H1 (cell line): ENCODE measurements around the gene NELFE. TPM values are rescaled to one million over a fixed set of nuclear protein-coding genes. Genes with fewer than 3 reads are reported as not detected.
"Not testable (repeated sequence)": the region's sequence is repeated elsewhere in the genome, so short reads cannot be mapped to it uniquely, and the experiment has no call there.

Experiments
- CTCF ChIA-PET: fragments of 300-600 bp; sonication (Branson Sonifier 250); formaldehyde crosslinking; loops from one replicate; lab custom pipeline; 2021; ENCODE audit not compliant: partially characterized antibody; lab: Charles Lee
- POLR2A ChIA-PET: fragments of 300-600 bp; sonication (Branson Sonifier 250); formaldehyde crosslinking; loops from one replicate; lab custom pipeline; 2021; ENCODE audit warnings: inconsistent platforms; ENCODE audit not compliant: partially characterized antibody; lab: Charles Lee
- DNase-seq, 2 experiments: peaks; one replicate each; pipeline versions ENCODE4 v3.0.0 to v3.0.0-alpha.2; 2010 to 2022; ENCODE audit warnings: low spot score in 2 of 2, low read depth in 1 of 2, mixed read lengths in 1 of 2
- FAIRE-seq: peaks from 2 replicates; lab custom pipeline; 2011; peaks lifted over from hg19 to GRCh38; lab: Jason Lieb, UNC
- H2AFZ ChIP-seq: 2 replicates; pipeline ENCODE4 v1.8.1; 2012; ENCODE audit warnings: low read length, inconsistent platforms
- H2AK5ac ChIP-seq: 2 replicates; pipeline ENCODE4 v1.6.1; 2013; ENCODE audit warnings: low read depth, low read length
- H2BK120ac ChIP-seq: replicated peaks from 2 replicates; pipeline ENCODE3; 2013; ENCODE audit warnings: low read depth, low read length, inconsistent platforms
- H2BK12ac ChIP-seq: 2 replicates; pipeline ENCODE4 v1.6.1; 2013; ENCODE audit warnings: low read depth, low read length
- H2BK15ac ChIP-seq: 2 replicates; pipeline ENCODE4 v1.6.1; 2013; ENCODE audit warnings: low read length
- H2BK20ac ChIP-seq: 2 replicates; pipeline ENCODE4 v1.6.1; 2013; ENCODE audit warnings: low read length
- H2BK5ac ChIP-seq: 2 replicates; pipeline ENCODE4 v1.6.1; 2013; ENCODE audit warnings: low read depth, low read length
- H3K14ac ChIP-seq: 2 replicates; pipeline ENCODE4 v1.6.1; 2013; ENCODE audit warnings: inconsistent platforms; ENCODE audit not compliant: insufficient read length
- H3K18ac ChIP-seq: 2 replicates; pipeline ENCODE4 v1.6.1; 2013; ENCODE audit warnings: low read length; ENCODE audit errors: extremely low read depth
- H3K23ac ChIP-seq: 2 replicates; pipeline ENCODE4 v1.6.1; 2013; ENCODE audit warnings: inconsistent platforms; ENCODE audit not compliant: insufficient read length
- H3K23me2 ChIP-seq: 2 replicates; pipeline ENCODE4 v1.6.1; 2013; ENCODE audit warnings: low read depth, low read length
- H3K27ac ChIP-seq: 2 replicates; pipeline ENCODE4 v1.6.1; 2011; ENCODE audit warnings: low read depth, low read length, inconsistent platforms
- H3K27me3 ChIP-seq, 4 experiments: replicated peaks in 1 of 4; 1 replicate in 1 of 4; 2 replicates in 3 of 4; pipeline versions ENCODE4 v1.6.1 to v1.8.1; 2011 to 2013; ENCODE audit warnings: low read length in 3 of 4, mild to moderate bottlenecking in 3 of 4, inconsistent platforms in 2 of 4, mixed read lengths in 2 of 4, moderate library complexity in 1 of 4; ENCODE audit not compliant: control insufficient read depth in 3 of 4, insufficient read depth in 3 of 4; ENCODE audit errors: extremely low read depth in 1 of 4
- H3K36me3 ChIP-seq, 4 experiments: 2 replicates each; pipeline versions ENCODE4 v1.6.1 to v1.8.1; 2011 to 2013; ENCODE audit warnings: mild to moderate bottlenecking in 4 of 4, low read length in 3 of 4, moderate library complexity in 2 of 4, control low read depth in 1 of 4, inconsistent platforms in 1 of 4; ENCODE audit not compliant: insufficient read depth in 4 of 4, control insufficient read depth in 2 of 4
- H3K4ac ChIP-seq: replicated peaks from 2 replicates; pipeline ENCODE3; 2013; ENCODE audit warnings: low read length, low read depth, mixed read lengths, inconsistent platforms; ENCODE audit not compliant: insufficient read length
- H3K4me1 ChIP-seq, 4 experiments: replicated peaks in 1 of 4; 1 replicate in 1 of 4; 2 replicates in 3 of 4; pipeline versions ENCODE4 v1.6.1 to v1.8.1; 2011 to 2013; ENCODE audit warnings: low read length in 3 of 4, inconsistent platforms in 2 of 4, mixed read lengths in 1 of 4; ENCODE audit not compliant: insufficient read depth in 4 of 4, control insufficient read depth in 3 of 4
- H3K4me2 ChIP-seq, 2 experiments: 2 replicates each; pipeline versions ENCODE4 v1.6.1 to v1.8.1; 2011 to 2013; ENCODE audit warnings: low read depth in 2 of 2, low read length in 2 of 2, control low read depth in 1 of 2, inconsistent platforms in 1 of 2, mild to moderate bottlenecking in 1 of 2; ENCODE audit not compliant: insufficient read depth in 1 of 2
- H3K4me3 ChIP-seq, 4 experiments: fragments of 200-600, 300-600 bp in 1 of 4; sonication (generic), shearing (Covaris generic), sonication (Bioruptor Twin) in 1 of 4; 2 replicates each; pipeline versions ENCODE4 v1.5.1 to v1.8.1; 2011 to 2016; ENCODE audit warnings: low read length in 4 of 4, low read depth in 3 of 4, control low read depth in 2 of 4, inconsistent platforms in 2 of 4, mild to moderate bottlenecking in 2 of 4, mixed read lengths in 1 of 4, moderate library complexity in 1 of 4; ENCODE audit not compliant: insufficient read depth in 2 of 4; ENCODE audit errors: extremely low read depth in 1 of 4
- H3K56ac ChIP-seq: replicated peaks from 2 replicates; pipeline ENCODE3; 2013; ENCODE audit warnings: low read depth, mild to moderate bottlenecking, mixed read lengths, low read length, inconsistent platforms; ENCODE audit not compliant: insufficient read length
- H3K79me1 ChIP-seq: 2 replicates; pipeline ENCODE4 v1.6.1; 2013; ENCODE audit warnings: low read depth, low read length, control low read depth
- H3K79me2 ChIP-seq, 2 experiments: 2 replicates each; pipeline versions ENCODE4 v1.6.1 to v1.8.1; 2012 to 2013; ENCODE audit warnings: low read length in 2 of 2, mild to moderate bottlenecking in 2 of 2, inconsistent platforms in 1 of 2; ENCODE audit not compliant: insufficient read depth in 2 of 2, control insufficient read depth in 1 of 2
- H3K9ac ChIP-seq, 4 experiments: replicated peaks in 1 of 4; 1 replicate in 1 of 4; 2 replicates in 3 of 4; pipeline versions ENCODE4 v1.6.1 to v1.8.1; 2011 to 2013; ENCODE audit warnings: low read depth in 3 of 4, low read length in 3 of 4, control low read depth in 2 of 4, mild to moderate bottlenecking in 2 of 4, moderate library complexity in 2 of 4, inconsistent platforms in 1 of 4; ENCODE audit errors: extremely low read depth in 1 of 4
- H3K9me3 ChIP-seq, 2 experiments: 2 replicates each; pipeline versions ENCODE4 v1.6.1 to v1.8.1; 2012 to 2013; ENCODE audit warnings: mild to moderate bottlenecking in 2 of 2, moderate library complexity in 2 of 2, control low read depth in 1 of 2, inconsistent platforms in 1 of 2, low read depth in 1 of 2, low read length in 1 of 2, mixed read lengths in 1 of 2; ENCODE audit not compliant: insufficient read depth in 2 of 2
- H4K20me1 ChIP-seq, 2 experiments: replicated peaks in 1 of 2; 2 replicates each; pipeline versions ENCODE3 to v1.8.1; 2011 to 2013; ENCODE audit warnings: inconsistent platforms in 2 of 2, low read length in 2 of 2, mild to moderate bottlenecking in 1 of 2; ENCODE audit not compliant: insufficient read depth in 2 of 2, control insufficient read depth in 1 of 2
- H4K5ac ChIP-seq: 2 replicates; pipeline ENCODE4 v1.6.1; 2013; ENCODE audit warnings: low read length, low read depth, mixed read lengths, inconsistent platforms; ENCODE audit not compliant: insufficient read length
- H4K8ac ChIP-seq: 2 replicates; pipeline ENCODE4 v1.8.0; 2013; ENCODE audit warnings: mild to moderate bottlenecking, moderate library complexity, low read length, inconsistent platforms; ENCODE audit not compliant: insufficient read depth; ENCODE audit errors: extremely low read depth
- H4K91ac ChIP-seq: replicated peaks from 2 replicates; pipeline ENCODE3; 2013; ENCODE audit warnings: low read length, mixed read lengths, inconsistent platforms; ENCODE audit not compliant: insufficient read length
- WGBS, 2 experiments: shearing (Covaris generic) in 1 of 2; methylation state at CpG; one replicate each; pipeline versions ENCODE4 v1.1.6 to v1.1.7; 2013 to 2015; ENCODE audit warnings: low lambda C conversion rate in 2 of 2, mixed read lengths in 2 of 2, inconsistent platforms in 1 of 2, low coverage in 1 of 2, missing lambda C conversion rate in 1 of 2; ENCODE audit not compliant: insufficient replicate concordance in 2 of 2, insufficient coverage in 1 of 2, insufficient read length in 1 of 2; ENCODE audit errors: extremely low coverage in 1 of 2, missing lambda C conversion rate in 1 of 2; 5-methylcytosine and 5-hydroxymethylcytosine counted together
- polyA plus RNA-seq, 7 experiments: library from polyadenylated mRNA; depleted of rRNA in 3 of 7; stranded (reverse) in 5 of 7; unstranded in 2 of 7; fragments of >200 nt in 5 of 7; fragments of 200-250 nt in 2 of 7; gene quantifications; 1 replicate in 5 of 7; 2 replicates in 1 of 7; 4 replicates in 1 of 7; pipeline versions ENCODE4 v1.2.1 to v1.2.3, GENCODE V29; 2011 to 2013; ENCODE audit warnings: missing spikeins in 2 of 7, mixed read lengths in 2 of 7
- total RNA-seq: library from RNA; stranded (reverse); fragmentation: NEBNext Ultra II Directional; extraction: Animal tissue kit (Norgen Biotek cat#: 25700); gene quantifications from 2 replicates; pipeline ENCODE4 v1.2.1, GENCODE V29; 2021

Gene NELFE
- total and polyA plus RNA-seq, 2 of the 8 experiments (the other 6 are each of a cell fraction or from before 2014, with no cell fraction given): 49.2 to 71.5 TPM

GRCh38 chr6:32008037-32008436 is 49.3 kb upstream of the NELFE start:
- H3K56ac ChIP-seq, DNase-seq, H3K23me2 ChIP-seq, FAIRE-seq, H4K91ac ChIP-seq, H2BK20ac ChIP-seq, H4K5ac ChIP-seq, H3K9me3 ChIP-seq, H3K4ac ChIP-seq, H3K14ac ChIP-seq, CTCF ChIA-PET, H3K23ac ChIP-seq, POLR2A ChIA-PET, H3K27ac ChIP-seq, H2BK5ac ChIP-seq, H4K20me1 ChIP-seq, H2BK12ac ChIP-seq, H2BK15ac ChIP-seq, H4K8ac ChIP-seq, H3K9ac ChIP-seq, H3K18ac ChIP-seq, H3K36me3 ChIP-seq, H3K79me2 ChIP-seq, H2BK120ac ChIP-seq, H3K4me1 ChIP-seq, H3K4me2 ChIP-seq, H2AFZ ChIP-seq, H3K79me1 ChIP-seq, H3K4me3 ChIP-seq, H3K27me3 ChIP-seq, H2AK5ac ChIP-seq: not testable (repeated sequence)
- no CpG with 5 or more reads among the region's 24 CpGs for WGBS, 2 experiments

GRCh38 chr6:32007086-32007485 is 48.3 kb upstream of the NELFE start:
- H3K14ac ChIP-seq, H3K4me2 ChIP-seq, H4K8ac ChIP-seq, H3K79me1 ChIP-seq, H2AK5ac ChIP-seq, H2BK5ac ChIP-seq, H2BK120ac ChIP-seq, H3K27ac ChIP-seq, H3K9me3 ChIP-seq, H3K27me3 ChIP-seq, H4K20me1 ChIP-seq, H3K18ac ChIP-seq, H2AFZ ChIP-seq, H2BK15ac ChIP-seq, H3K4me3 ChIP-seq, H4K91ac ChIP-seq, H3K9ac ChIP-seq, H3K23me2 ChIP-seq, H3K36me3 ChIP-seq, H4K5ac ChIP-seq, H2BK12ac ChIP-seq, H3K79me2 ChIP-seq, FAIRE-seq, POLR2A ChIA-PET, H3K23ac ChIP-seq, H2BK20ac ChIP-seq, H3K4ac ChIP-seq, H3K4me1 ChIP-seq, CTCF ChIA-PET, H3K56ac ChIP-seq: not testable (repeated sequence)
- DNase-seq: peak in 1 of 2 experiments; percentile 27
- WGBS, 2 experiments: 83% methylated on average over 4 of the region's 12 CpGs; no CpG with 5 or more reads in 1 of the 2 experiments
